CD14-positive monocyte (primary cell): Measurements from ENCODE around the gene FARP1. TPM values are rescaled to one million over a fixed set of nuclear protein-coding genes. Genes with fewer than 3 reads are reported as not detected.

Source experiments
- DNase-seq, 3 donors: peaks; one replicate each; pipeline ENCODE4 v3.0.0-alpha.2; 2011 to 2022
- H2AFZ ChIP-seq: 2 replicates; pipeline ENCODE4 v1.6.0; 2012; ENCODE audit warnings: mild to moderate bottlenecking, low read depth, low read length, inconsistent platforms; ENCODE audit not compliant: insufficient read depth, poor library complexity, severe bottlenecking
- H3K27ac ChIP-seq, 2 donors: 1 replicate in 1 of 2; 2 replicates in 1 of 2; pipeline ENCODE4 v1.5.1; 2012 to 2013; ENCODE audit warnings: low read length in 2 of 2, control low read depth in 1 of 2, inconsistent platforms in 1 of 2, low read depth in 1 of 2, mild to moderate bottlenecking in 1 of 2
- H3K27me3 ChIP-seq, 2 donors: one replicate each; pipeline versions ENCODE4 v1.6.0 to v1.6.1; 2011 to 2013; ENCODE audit warnings: low read length in 2 of 2; ENCODE audit not compliant: control insufficient read depth in 2 of 2, insufficient read depth in 2 of 2
- H3K36me3 ChIP-seq, 2 donors: replicated peaks in 1 of 2; 1 replicate in 1 of 2; 2 replicates in 1 of 2; pipeline versions ENCODE4 v1.5.1 to v1.6.1; 2012 to 2013; ENCODE audit warnings: low read length in 2 of 2, control low read depth in 1 of 2, inconsistent platforms in 1 of 2, mild to moderate bottlenecking in 1 of 2; ENCODE audit not compliant: insufficient read depth in 2 of 2, control insufficient read depth in 1 of 2
- H3K4me1 ChIP-seq, 2 donors: 1 replicate in 1 of 2; 2 replicates in 1 of 2; pipeline versions ENCODE4 v1.5.1 to v1.6.1; 2012 to 2013; ENCODE audit warnings: low read length in 2 of 2, control low read depth in 1 of 2, inconsistent platforms in 1 of 2, mild to moderate bottlenecking in 1 of 2, moderate library complexity in 1 of 2; ENCODE audit not compliant: insufficient read depth in 2 of 2, control insufficient read depth in 1 of 2
- H3K4me2 ChIP-seq: replicated peaks from 2 replicates; pipeline ENCODE3; 2012; ENCODE audit warnings: low read length, moderate library complexity, mild to moderate bottlenecking; ENCODE audit not compliant: poor library complexity, severe bottlenecking; ENCODE audit errors: extremely low read depth
- H3K4me3 ChIP-seq, 3 experiments: fragments of 200-600 bp in 1 of 3; sonication (generic) in 1 of 3; replicated peaks in 1 of 3; 1 replicate in 2 of 3; 2 replicates in 1 of 3; pipeline ENCODE4 v1.5.1; 2011 to 2013; ENCODE audit warnings: low read length in 3 of 3, mild to moderate bottlenecking in 3 of 3, control low read depth in 2 of 3, low read depth in 2 of 3, inconsistent platforms in 1 of 3, moderate library complexity in 1 of 3
- H3K79me2 ChIP-seq: 2 replicates; pipeline ENCODE4 v1.6.0; 2012; ENCODE audit warnings: mild to moderate bottlenecking, control low read depth, inconsistent platforms, low read length, moderate library complexity; ENCODE audit not compliant: insufficient read depth
- H3K9ac ChIP-seq: 2 replicates; pipeline ENCODE4 v1.6.0; 2017; ENCODE audit warnings: low read length, mild to moderate bottlenecking; ENCODE audit not compliant: insufficient read depth, poor library complexity, severe bottlenecking
- H3K9me3 ChIP-seq, 2 donors: replicated peaks in 1 of 2; 1 replicate in 1 of 2; 2 replicates in 1 of 2; pipeline versions ENCODE4 v1.5.1 to v1.6.1; 2012 to 2013; ENCODE audit warnings: low read length in 2 of 2, control low read depth in 1 of 2; ENCODE audit not compliant: control insufficient read depth in 1 of 2, insufficient read depth in 1 of 2
- H4K20me1 ChIP-seq: 2 replicates; pipeline ENCODE4 v1.6.0; 2012; ENCODE audit warnings: mild to moderate bottlenecking, low read length, control low read depth, moderate library complexity; ENCODE audit not compliant: insufficient read depth
- H3K27ac Mint-ChIP-seq, 7 donors: one replicate each; pipeline ENCODE4 v1.8.0; 2020; ENCODE audit warnings: mild to moderate bottlenecking in 7 of 7, mixed read lengths in 7 of 7, moderate library complexity in 6 of 7, inconsistent platforms in 2 of 7
- H3K27me3 Mint-ChIP-seq, 3 donors: one replicate each; pipeline ENCODE4 v1.8.0; 2021 to 2022; ENCODE audit warnings: low read depth in 3 of 3, mild to moderate bottlenecking in 3 of 3, mixed read lengths in 3 of 3, moderate library complexity in 3 of 3, inconsistent platforms in 1 of 3
- H3K36me3 Mint-ChIP-seq, 2 donors: one replicate each; pipeline ENCODE4 v1.8.0; 2020; ENCODE audit warnings: mixed read lengths in 2 of 2, inconsistent platforms in 1 of 2, mild to moderate bottlenecking in 1 of 2
- H3K4me1 Mint-ChIP-seq: one replicate; pipeline ENCODE4 v1.8.0; 2020; ENCODE audit warnings: mild to moderate bottlenecking, mixed read lengths
- H3K4me3 Mint-ChIP-seq, 2 donors: one replicate each; pipeline ENCODE4 v1.8.0; 2020; ENCODE audit warnings: mild to moderate bottlenecking in 2 of 2, mixed read lengths in 2 of 2, moderate library complexity in 1 of 2
- H3K9me3 Mint-ChIP-seq, 7 donors: one replicate each; pipeline ENCODE4 v1.8.0; 2020 to 2022; ENCODE audit warnings: mixed read lengths in 7 of 7, mild to moderate bottlenecking in 6 of 7, moderate library complexity in 6 of 7, inconsistent platforms in 2 of 7
- CTCF ChIP-seq: fragments of 200-600 bp; IDR thresholded peaks from one replicate; pipeline ENCODE4 v1.8.0; 2022; ENCODE audit warnings: antibody characterized with exemption, mild to moderate bottlenecking
- WGBS: methylation state at CpG from one replicate; pipeline ENCODE4 v1.1.5; 2013; ENCODE audit warnings: missing lambda C conversion rate; ENCODE audit not compliant: insufficient coverage; 5-methylcytosine and 5-hydroxymethylcytosine counted together
- intact Hi-C, 2 donors: fragments of 100-400 bp; cut with micrococcal nuclease; formaldehyde crosslinking; loops; one replicate each; pipeline versions ENCODE4 v1.15.0 to v1.15.1; 2023
- polyA plus RNA-seq, 3 donors: library from polyadenylated mRNA; depleted of rRNA in 1 of 3; unstranded in 2 of 3; stranded (reverse) in 1 of 3; fragments of 300-500 nt in 2 of 3; fragments of >200 nt in 1 of 3; fragmentation: Illumina TruSeq in 2 of 3; gene quantifications; 1 replicate in 2 of 3; 2 replicates in 1 of 3; pipeline ENCODE4 v1.2.3, GENCODE V29; 2012 to 2021

FARP1 gene
- polyA plus RNA-seq, 3 donors, result 0.01 to 0.16 (median 0.12) TPM

GRCh38 chr13:98144801-98145350 is 2.0 kb downstream of the FARP1 start:
- Mint-ChIP-seq H3K36me3 (no peaks in the 10 kb centered on the region), H3K27me3 (peaks cover 50 to 76% (median 68%) of the 10 kb centered on the region in 3 donors), H3K27ac (peak overlapping the region in 1 of 7 donors; percentile 16), H3K4me1 (peaks cover 11% of the 10 kb centered on the region), H3K9me3 (peaks cover 0 to 12% (median 4%) of the 10 kb centered on the region in 7 donors), H3K4me3 (peak overlapping the region in 1 of 2 donors; percentile 80)
- H3K27me3 ChIP-seq, result peaks cover 35 to 65% of the 10 kb centered on the region in 2 donors
- H3K79me2 ChIP-seq, result no peaks in the 10 kb centered on the region
- no peak overlapping the region for H3K9ac ChIP-seq
- H3K4me3 ChIP-seq, result no peak overlapping the region
- 83% methylated on average over 1 of the region's 10 CpGs for WGBS
- H4K20me1 ChIP-seq, result no peaks in the 10 kb centered on the region
- intact Hi-C loops, result no loop called here
- H3K4me1 ChIP-seq, result peaks cover 7 to 15% of the 10 kb centered on the region in 2 donors
- no peak overlapping the region for H3K27ac ChIP-seq
- no peak for TF ChIP-seq CTCF
- no peak overlapping the region for H2AFZ ChIP-seq
- H3K4me2 ChIP-seq, result no peak overlapping the region
- no peaks in the 10 kb centered on the region for H3K36me3 ChIP-seq
- no peak for DNase-seq
- H3K9me3 ChIP-seq, result peaks cover 0 to 22% of the 10 kb centered on the region in 2 donors

GRCh38 chr13:98147521-98147920 is 4.6 kb downstream of the FARP1 start:
- WGBS, result 70% methylated on average over 2 of the region's 5 CpGs
- Mint-ChIP-seq H3K4me1 (peaks cover 5% of the 10 kb centered on the region), H3K27me3 (peaks cover 35 to 58% (median 48%) of the 10 kb centered on the region in 3 donors), H3K4me3 (no peak overlapping the region), H3K27ac (no peak overlapping the region), H3K9me3 (peaks cover 0 to 10% (median 0%) of the 10 kb centered on the region in 7 donors), H3K36me3 (no peaks in the 10 kb centered on the region)
- peaks cover 1 to 9% of the 10 kb centered on the region in 2 donors for H3K4me1 ChIP-seq
- no peaks in the 10 kb centered on the region for H3K79me2 ChIP-seq
- no peaks in the 10 kb centered on the region for H4K20me1 ChIP-seq
- peaks cover 19 to 41% of the 10 kb centered on the region in 2 donors for H3K27me3 ChIP-seq
- TF ChIP-seq CTCF, result no peak
- intact Hi-C loops, result no loop called here
- DNase-seq, result no peak
- H3K9ac ChIP-seq, result no peak overlapping the region
- H3K4me3 ChIP-seq, result no peak overlapping the region
- H3K36me3 ChIP-seq, result no peaks in the 10 kb centered on the region
- no peak overlapping the region for H2AFZ ChIP-seq
- no peak overlapping the region for H3K4me2 ChIP-seq
- H3K27ac ChIP-seq, result no peak overlapping the region
- peaks cover 0 to 9% of the 10 kb centered on the region in 2 donors for H3K9me3 ChIP-seq
